ENCODE data around the gene RFX2. TPM values are rescaled to one million over a fixed set of nuclear protein-coding genes. Genes with fewer than 3 reads are reported as not detected.

Gene RFX2
- total and polyA plus RNA-seq, 9 donors, result 5.2 to 17.6 (median 9.4) TPM

DNA sequence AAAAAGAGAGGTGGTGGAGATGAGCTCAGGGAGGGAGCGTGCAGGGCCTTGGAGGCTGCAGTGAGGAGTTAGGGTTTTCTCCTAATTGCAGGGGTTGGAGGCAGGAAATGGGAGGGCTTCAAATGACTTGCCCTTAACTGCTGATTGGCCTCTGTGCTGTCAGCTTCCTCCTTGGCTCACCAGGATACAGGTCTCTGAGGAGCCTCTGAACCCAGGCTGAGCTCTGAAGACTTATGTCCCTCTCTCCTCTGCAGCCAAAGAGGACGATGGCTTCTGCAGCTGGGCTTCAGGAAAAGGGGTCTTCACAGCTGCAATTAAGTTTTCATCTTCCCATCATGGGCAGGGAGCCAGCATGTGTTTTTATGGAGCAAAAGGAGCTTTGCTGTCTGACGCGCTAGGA, 125.7 kb downstream of the RFX2 start:
- Histone ChIP-seq H3K4me3 (ENCODE audit: low read length) (no peak overlapping the region), H3K27me3 (ENCODE audit: control insufficient read depth, insufficient read depth, low read length) (no peaks in the 10 kb centered on the region), H3K27ac (ENCODE audit: low read length) (no peak overlapping the region), H3K9me3 (replicated peaks; ENCODE audit: control insufficient read depth, low read depth, low read length) (no peaks in the 10 kb centered on the region), H3K4me1 (ENCODE audit: control insufficient read depth, insufficient read depth, low read length) (peaks cover 20% of the 10 kb centered on the region), H3K36me3 (ENCODE audit: control insufficient read depth, insufficient read depth, low read length) (no peaks in the 10 kb centered on the region)
- WGBS (ENCODE audit: insufficient coverage), result no CpG with 5 or more reads among the region's 4 CpGs
- DNase-seq, result peak; percentile 87

DNA sequence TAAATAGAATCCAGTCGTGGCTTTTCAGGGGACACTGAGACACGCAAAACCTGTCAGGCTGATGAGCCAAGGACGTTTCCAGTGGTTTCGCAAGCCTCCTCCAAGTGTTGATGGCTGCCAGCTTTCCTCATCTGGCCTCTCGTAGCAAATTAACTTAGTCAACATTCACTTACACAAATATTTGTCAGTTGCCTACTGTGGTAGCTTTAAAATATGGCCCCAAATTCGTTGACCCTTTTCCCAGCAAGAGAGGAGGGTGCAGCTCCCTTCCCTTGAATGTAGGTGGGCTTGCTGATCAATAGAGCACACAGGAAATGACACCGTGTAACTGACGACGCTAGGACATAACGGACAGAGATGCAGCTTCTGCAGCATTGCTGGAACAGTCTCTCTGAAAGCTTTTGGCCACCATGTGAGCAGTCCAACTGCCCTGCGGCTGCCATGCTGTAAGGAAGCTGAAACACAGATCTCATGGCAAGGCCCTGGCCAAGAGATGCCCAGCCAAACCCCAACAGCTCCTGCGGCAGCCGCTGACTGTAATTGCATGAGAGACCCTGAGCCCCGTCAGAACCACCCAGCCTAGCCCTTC, 126.8 kb downstream of the RFX2 start:
- H3K27ac ChIP-seq (ENCODE audit: low read length), result no peak overlapping the region
- 60% methylated on average over 12 of the region's 14 CpGs for WGBS (ENCODE audit: insufficient coverage)

DNA sequence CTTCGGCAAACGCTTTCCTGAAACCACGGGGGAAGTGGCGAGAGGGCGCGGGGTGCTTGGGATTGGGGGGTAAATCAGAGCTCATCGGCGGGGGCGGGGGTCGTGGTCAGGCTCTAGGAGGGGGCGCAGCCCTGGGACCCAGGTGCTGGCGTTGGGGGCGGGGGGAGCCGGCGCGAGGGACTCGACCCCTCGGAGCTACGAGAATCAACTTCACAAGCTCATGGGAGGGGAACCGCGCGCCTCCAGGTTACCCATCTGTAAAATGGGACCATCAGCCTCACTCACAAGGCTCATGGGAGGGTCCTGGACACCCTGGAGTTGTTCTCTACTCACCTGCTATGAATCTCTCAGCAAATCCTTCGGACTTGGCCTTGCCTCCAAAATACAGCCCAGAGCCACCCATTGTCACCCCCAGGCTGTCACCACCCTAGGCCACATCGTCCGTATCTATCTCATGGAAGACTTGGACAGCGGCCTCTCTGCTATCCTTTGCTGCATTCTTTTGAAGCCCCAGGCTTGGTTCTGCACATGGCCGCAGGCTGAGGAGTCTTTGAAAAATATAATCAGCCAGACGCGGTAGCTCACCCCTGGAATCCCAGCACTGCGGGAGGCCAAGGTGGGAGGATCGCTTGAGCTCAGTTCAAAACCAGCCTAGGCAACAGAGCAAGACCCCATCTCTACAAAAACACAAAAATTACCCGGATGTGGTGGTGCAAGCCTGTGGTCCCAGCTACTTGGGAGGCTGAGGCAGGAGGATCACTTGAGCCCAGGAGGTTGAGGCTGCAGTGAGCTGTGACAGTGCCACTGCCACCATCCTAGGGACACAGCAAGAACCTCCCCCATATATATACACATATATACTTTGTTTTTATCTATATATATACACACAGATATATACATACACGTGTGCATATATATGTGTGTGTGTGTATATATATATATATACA, 131.4 kb downstream of the RFX2 start:
- DNase-seq, result no peak
- Histone ChIP-seq H3K4me3 (ENCODE audit: low read length) (peak overlapping the region; percentile 99), H3K36me3 (ENCODE audit: control insufficient read depth, insufficient read depth, low read length) (peaks cover 24% of the 10 kb centered on the region), H3K9me3 (replicated peaks; ENCODE audit: control insufficient read depth, low read depth, low read length) (no peaks in the 10 kb centered on the region), H3K27ac (ENCODE audit: low read length) (peak overlapping the region; percentile 96), H3K4me1 (ENCODE audit: control insufficient read depth, insufficient read depth, low read length) (peaks cover 33% of the 10 kb centered on the region), H3K27me3 (ENCODE audit: control insufficient read depth, insufficient read depth, low read length) (no peaks in the 10 kb centered on the region)
- WGBS (ENCODE audit: insufficient coverage), result 36% methylated on average over 27 of the region's 33 CpGs

More for the DNA sequence above, 126.8 kb downstream of the RFX2 start:
- Histone ChIP-seq H3K36me3 (ENCODE audit: control insufficient read depth, insufficient read depth, low read length) (no peaks in the 10 kb centered on the region), H3K4me3 (ENCODE audit: low read length) (no peak overlapping the region), H3K4me1 (ENCODE audit: control insufficient read depth, insufficient read depth, low read length) (peaks cover 30% of the 10 kb centered on the region), H3K9me3 (replicated peaks; ENCODE audit: control insufficient read depth, low read depth, low read length) (no peaks in the 10 kb centered on the region), H3K27me3 (ENCODE audit: control insufficient read depth, insufficient read depth, low read length) (no peaks in the 10 kb centered on the region)
- DNase-seq, result no peak

DNA sequence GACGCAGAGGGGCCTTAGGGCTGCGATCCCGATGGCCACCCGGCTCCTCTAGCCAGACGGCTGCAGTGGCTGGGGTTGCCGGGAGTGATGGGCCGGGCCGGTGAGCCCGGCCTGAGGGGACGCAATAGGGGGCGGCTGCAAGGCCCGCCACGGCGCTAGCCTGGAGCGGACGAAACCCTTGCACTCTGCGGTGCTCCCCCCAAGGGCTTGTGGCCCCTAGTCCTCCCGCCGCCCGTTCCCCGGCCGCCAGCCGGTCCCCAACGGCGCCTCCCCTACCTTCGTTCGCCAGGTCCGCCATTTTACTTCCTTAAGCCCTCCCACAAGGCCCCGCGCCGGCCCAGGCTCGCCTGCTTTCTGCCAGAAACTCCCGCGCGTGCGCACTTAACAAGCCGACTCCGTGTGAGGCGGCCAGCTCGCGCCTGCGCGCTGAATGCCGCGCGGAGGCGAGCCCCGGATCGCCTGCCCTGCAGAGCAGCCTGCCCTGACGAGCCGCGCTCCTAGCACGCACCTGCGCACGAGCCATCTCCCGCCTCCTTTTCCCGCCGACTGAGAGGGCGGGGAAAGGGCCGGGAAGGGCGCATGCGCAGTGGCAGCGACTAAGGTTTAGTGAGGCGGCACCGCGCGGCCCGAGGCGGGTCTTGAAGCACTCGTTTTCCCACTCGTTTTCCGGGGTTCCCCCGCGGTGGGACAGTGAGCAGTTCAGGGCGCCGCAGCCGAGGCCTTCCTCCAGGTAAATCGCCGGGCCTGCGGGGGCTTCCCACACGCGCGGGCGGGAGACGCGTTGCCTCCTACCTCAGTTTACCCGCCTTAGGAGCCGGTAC, 132.3 kb downstream of the RFX2 start, which contains the start of gene RANBP3:
RANBP3 (minus strand) TSS at position 356 of the 821 bp plus-strand sequence; CDS start at position 298, 58 bp downstream.
- Histone ChIP-seq H3K4me3 (ENCODE audit: low read length) (peak within 1 kb of the TSS; percentile 99), H3K9me3 (replicated peaks; ENCODE audit: control insufficient read depth, low read depth, low read length) (no peaks in the 10 kb centered on the region), H3K36me3 (ENCODE audit: control insufficient read depth, insufficient read depth, low read length) (peaks cover 31% of the 10 kb centered on the region), H3K4me1 (ENCODE audit: control insufficient read depth, insufficient read depth, low read length) (peaks cover 26% of the 10 kb centered on the region), H3K27me3 (ENCODE audit: control insufficient read depth, insufficient read depth, low read length) (no peaks in the 10 kb centered on the region), H3K27ac (ENCODE audit: low read length) (peak within 1 kb of the TSS; percentile 96)
- DNase-seq, result peak; percentile 100
- under 1% methylated on average over 74 of the region's 88 CpGs for WGBS (ENCODE audit: insufficient coverage)

DNA sequence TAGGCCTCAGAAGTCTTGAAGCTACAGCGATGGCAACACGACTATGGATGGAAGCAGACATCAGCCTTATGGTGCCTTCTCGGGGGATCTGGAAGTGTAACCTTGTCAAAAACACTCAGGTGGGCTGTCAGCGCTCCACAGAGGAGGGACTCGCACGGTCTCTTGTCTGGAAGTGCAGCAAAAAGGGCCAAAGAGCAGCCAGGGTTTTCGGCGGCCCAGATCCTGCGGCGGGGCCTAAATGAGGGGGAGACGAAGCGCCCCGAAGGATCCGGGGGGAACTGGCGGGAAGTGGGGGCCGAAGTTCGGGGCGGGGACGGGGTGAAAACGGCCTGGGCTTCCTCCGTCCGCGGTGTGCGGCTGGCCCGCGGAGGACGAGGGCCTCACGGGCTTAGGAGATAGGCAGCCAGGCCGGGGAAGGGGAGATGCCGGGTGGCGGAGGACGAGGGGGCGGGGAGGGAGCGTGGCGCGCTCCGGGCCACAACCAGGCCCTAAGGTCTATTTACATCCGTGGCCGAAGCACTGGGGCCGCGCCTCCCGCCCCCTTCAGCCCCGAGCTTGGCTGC, 133.0 kb downstream of the RFX2 start:
- H3K27ac ChIP-seq (ENCODE audit: low read length), result peak overlapping the region; percentile 78
- no peak for DNase-seq
- H3K4me1 ChIP-seq (ENCODE audit: control insufficient read depth, insufficient read depth, low read length), result peaks cover 26% of the 10 kb centered on the region
- peak overlapping the region; percentile 99 for H3K4me3 ChIP-seq (ENCODE audit: low read length)
- H3K27me3 ChIP-seq (ENCODE audit: control insufficient read depth, insufficient read depth, low read length), result no peaks in the 10 kb centered on the region
- peaks cover 37% of the 10 kb centered on the region for H3K36me3 ChIP-seq (ENCODE audit: control insufficient read depth, insufficient read depth, low read length)
- no peaks in the 10 kb centered on the region for H3K9me3 ChIP-seq (replicated peaks; ENCODE audit: control insufficient read depth, low read depth, low read length)
- under 1% methylated on average over 41 of the region's 43 CpGs for WGBS (ENCODE audit: insufficient coverage)

DNA sequence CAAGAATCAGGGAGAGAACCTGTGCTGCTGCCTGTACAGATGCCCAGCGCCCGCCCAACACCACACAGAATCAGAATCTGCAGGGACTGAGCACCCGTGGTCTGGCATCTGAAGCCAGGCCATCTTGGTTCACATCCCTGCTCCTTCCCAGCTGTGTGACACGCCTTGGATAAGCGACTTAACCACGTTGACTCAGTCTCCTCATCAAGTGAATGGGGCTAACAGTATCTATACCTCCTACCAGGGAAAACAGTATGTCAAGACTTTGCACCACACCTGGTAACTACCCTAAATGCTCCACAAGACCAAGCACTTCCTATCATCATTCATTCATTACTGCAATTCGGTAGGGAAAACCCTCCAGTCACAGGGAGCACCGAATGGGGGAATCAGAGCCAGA, 133.5 kb downstream of the RFX2 start:
- H3K27me3 ChIP-seq (ENCODE audit: control insufficient read depth, insufficient read depth, low read length), result no peaks in the 10 kb centered on the region
- 67% methylated on average over 8 of the region's 8 CpGs for WGBS (ENCODE audit: insufficient coverage)
- H3K4me1 ChIP-seq (ENCODE audit: control insufficient read depth, insufficient read depth, low read length), result peaks cover 26% of the 10 kb centered on the region
- H3K27ac ChIP-seq (ENCODE audit: low read length), result no peak overlapping the region
- peaks cover 38% of the 10 kb centered on the region for H3K36me3 ChIP-seq (ENCODE audit: control insufficient read depth, insufficient read depth, low read length)
- H3K9me3 ChIP-seq (replicated peaks; ENCODE audit: control insufficient read depth, low read depth, low read length), result no peaks in the 10 kb centered on the region
- DNase-seq, result no peak
- peak overlapping the region; percentile 99 for H3K4me3 ChIP-seq (ENCODE audit: low read length)

DNA sequence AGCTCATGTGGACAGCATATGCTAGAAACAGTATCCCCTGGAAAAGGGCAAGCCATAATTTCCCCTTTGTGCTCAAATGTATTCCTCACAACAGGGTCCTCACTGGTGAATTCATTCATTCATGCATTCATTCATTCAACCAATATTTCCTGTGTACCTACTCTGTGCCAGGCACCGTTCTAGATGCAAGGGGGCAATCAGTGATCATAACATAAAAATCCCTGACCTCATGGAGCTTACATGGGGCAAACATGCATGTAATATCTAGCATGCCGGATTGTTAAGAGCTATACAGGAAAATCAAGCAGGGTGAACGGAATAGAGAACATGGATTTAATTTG, 134.9 kb downstream of the RFX2 start:
- 80% methylated on average over 1 of the region's 3 CpGs for WGBS (ENCODE audit: insufficient coverage)
- H3K9me3 ChIP-seq (replicated peaks; ENCODE audit: control insufficient read depth, low read depth, low read length), result no peaks in the 10 kb centered on the region
- H3K36me3 ChIP-seq (ENCODE audit: control insufficient read depth, insufficient read depth, low read length), result peaks cover 38% of the 10 kb centered on the region
- no peak for DNase-seq
- H3K4me1 ChIP-seq (ENCODE audit: control insufficient read depth, insufficient read depth, low read length), result peaks cover 26% of the 10 kb centered on the region
- H3K27me3 ChIP-seq (ENCODE audit: control insufficient read depth, insufficient read depth, low read length), result no peaks in the 10 kb centered on the region
- no peak overlapping the region for H3K27ac ChIP-seq (ENCODE audit: low read length)
- H3K4me3 ChIP-seq (ENCODE audit: low read length), result no peak overlapping the region

DNA sequence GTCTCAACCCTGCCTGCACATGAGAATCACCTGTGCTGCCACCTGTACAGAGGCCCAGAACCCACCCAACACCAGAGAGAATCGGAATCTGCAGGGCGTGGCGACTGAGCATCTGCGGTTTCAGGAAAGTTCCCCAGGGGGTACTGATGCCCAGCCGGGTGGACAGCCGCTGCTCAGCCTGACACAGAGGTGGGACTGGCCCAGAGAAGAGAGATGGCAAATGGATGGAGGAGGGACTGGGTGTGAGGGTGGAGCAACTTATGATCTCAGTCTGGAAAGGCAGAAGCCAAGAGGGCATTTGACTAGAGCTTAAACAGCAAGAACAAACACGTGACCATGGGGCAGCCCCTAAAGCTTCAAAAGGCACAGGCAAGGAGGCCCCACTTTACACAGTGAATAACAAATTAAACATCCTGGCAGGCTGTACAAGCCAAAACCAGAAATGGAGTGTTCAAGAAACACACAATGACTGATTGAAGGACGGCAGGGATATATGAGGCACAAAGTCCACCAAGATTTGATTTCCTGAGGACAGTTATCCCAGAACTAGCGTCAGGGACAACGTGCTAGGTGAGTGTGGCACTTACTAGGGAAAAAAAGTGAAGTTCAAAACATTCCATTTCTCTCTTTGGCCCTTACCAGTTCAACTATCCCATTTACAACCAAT, 135.4 kb downstream of the RFX2 start:
- Histone ChIP-seq H3K4me3 (ENCODE audit: low read length) (no peak overlapping the region), H3K27ac (ENCODE audit: low read length) (no peak overlapping the region), H3K9me3 (replicated peaks; ENCODE audit: control insufficient read depth, low read depth, low read length) (no peaks in the 10 kb centered on the region), H3K27me3 (ENCODE audit: control insufficient read depth, insufficient read depth, low read length) (no peaks in the 10 kb centered on the region), H3K4me1 (ENCODE audit: control insufficient read depth, insufficient read depth, low read length) (peaks cover 28% of the 10 kb centered on the region), H3K36me3 (ENCODE audit: control insufficient read depth, insufficient read depth, low read length) (peaks cover 38% of the 10 kb centered on the region)
- no peak for DNase-seq
- WGBS (ENCODE audit: insufficient coverage), result 67% methylated on average over 7 of the region's 10 CpGs

DNA sequence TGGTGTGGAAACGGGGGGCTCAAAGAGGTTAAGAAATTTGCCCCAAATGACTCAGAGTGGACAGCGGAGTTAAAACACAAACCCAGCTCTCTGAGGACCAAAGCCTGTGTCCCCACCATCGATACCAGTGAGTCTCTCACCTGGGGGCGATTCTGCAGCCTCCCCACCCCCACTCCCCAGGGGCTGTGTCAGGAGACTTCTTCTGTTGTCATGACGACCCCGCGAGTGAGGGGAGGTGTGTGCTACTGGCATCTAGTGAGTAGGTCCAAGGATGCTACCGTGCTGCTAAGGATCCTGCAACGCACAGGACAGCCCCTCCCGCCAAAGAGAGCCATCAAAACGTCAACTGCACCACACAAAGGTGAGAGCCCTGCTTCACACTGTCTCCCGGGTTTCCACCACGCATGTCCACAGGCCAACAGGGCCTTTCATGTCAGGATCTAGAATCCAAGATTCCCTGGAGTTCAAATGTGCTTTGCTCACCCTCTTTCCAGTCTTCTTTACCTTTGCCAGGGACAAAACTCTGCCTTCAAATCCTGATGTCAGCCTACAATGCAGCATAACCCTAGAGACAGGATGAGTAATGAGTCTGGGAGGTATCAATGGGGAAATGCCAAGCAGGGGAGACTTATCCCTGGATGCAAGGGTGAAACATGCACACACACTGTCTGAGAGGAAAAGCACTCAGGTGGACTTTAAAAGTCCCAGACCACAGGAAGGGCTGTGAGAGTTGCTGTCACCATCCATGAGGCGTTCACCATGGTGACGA, 136.2 kb downstream of the RFX2 start:
- Histone ChIP-seq H3K27me3 (ENCODE audit: control insufficient read depth, insufficient read depth, low read length) (no peaks in the 10 kb centered on the region), H3K4me3 (ENCODE audit: low read length) (no peak overlapping the region), H3K27ac (ENCODE audit: low read length) (no peak overlapping the region), H3K4me1 (ENCODE audit: control insufficient read depth, insufficient read depth, low read length) (peaks cover 28% of the 10 kb centered on the region), H3K9me3 (replicated peaks; ENCODE audit: control insufficient read depth, low read depth, low read length) (no peaks in the 10 kb centered on the region), H3K36me3 (ENCODE audit: control insufficient read depth, insufficient read depth, low read length) (peaks cover 40% of the 10 kb centered on the region)
- 76% methylated on average over 10 of the region's 15 CpGs for WGBS (ENCODE audit: insufficient coverage)
- DNase-seq, result no peak
